Epithelial cell of proximal tubule (primary cell): Measurements from ENCODE around the gene GABARAPL2. TPM values are rescaled to one million over a fixed set of nuclear protein-coding genes. Genes with fewer than 3 reads are reported as not detected.
"Not testable (repeated sequence)": the region's sequence is repeated elsewhere in the genome, so short reads cannot be mapped to it uniquely, and the experiment has no call there.

Source experiments
- DNase-seq: peaks from one replicate; pipeline ENCODE4 v3.0.0-alpha.2; 2011; ENCODE audit warnings: low read depth
- H3K4me3 ChIP-seq: 2 replicates; pipeline ENCODE4 v1.5.1; 2011; ENCODE audit warnings: low read depth, mild to moderate bottlenecking, low read length
- total RNA-seq: library from RNA; depleted of rRNA; stranded (reverse); fragments of >200 nt; gene quantifications from 2 replicates; pipeline ENCODE4 v1.2.3, GENCODE V29; 2015
- TF ChIP-seq, protein P1 (sequence below): conservative IDR thresholded peaks from 2 replicates; pipeline ENCODE4 v1.5.1; 2012; ENCODE audit warnings: low read depth, mild to moderate bottlenecking, low read length

Gene GABARAPL2
- total RNA-seq, 1 donor from 2014 or later, result 79.8 TPM

DNA sequence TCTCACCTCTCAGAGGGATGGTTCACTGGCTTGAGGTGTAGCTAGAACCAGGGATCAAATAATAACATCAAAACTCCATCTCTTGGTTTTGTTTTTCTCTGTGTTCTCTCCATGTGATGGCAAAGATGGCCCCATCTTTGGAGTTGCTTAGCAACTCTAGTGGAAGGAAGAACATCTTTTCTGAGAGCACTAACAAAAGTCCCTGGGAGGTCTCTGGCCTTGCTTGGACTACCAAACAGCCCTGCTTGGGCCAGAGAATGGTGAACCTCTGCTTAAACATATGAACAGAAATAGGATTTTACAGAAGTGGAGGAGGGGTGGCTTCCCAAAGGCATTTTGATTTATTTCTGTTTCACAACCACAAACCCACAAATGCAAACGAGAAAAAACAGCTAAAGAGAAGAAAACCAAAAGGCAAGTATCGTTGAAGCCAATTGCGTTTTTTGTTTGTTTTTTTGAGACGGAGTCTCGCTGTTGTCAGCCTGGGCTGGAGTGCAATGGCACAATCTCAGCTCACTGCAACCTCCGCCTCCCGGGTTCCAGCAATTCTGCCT lies 13.2 kb downstream of the GABARAPL2 start:
- no peak for DNase-seq
- TF ChIP-seq, protein P1, sequence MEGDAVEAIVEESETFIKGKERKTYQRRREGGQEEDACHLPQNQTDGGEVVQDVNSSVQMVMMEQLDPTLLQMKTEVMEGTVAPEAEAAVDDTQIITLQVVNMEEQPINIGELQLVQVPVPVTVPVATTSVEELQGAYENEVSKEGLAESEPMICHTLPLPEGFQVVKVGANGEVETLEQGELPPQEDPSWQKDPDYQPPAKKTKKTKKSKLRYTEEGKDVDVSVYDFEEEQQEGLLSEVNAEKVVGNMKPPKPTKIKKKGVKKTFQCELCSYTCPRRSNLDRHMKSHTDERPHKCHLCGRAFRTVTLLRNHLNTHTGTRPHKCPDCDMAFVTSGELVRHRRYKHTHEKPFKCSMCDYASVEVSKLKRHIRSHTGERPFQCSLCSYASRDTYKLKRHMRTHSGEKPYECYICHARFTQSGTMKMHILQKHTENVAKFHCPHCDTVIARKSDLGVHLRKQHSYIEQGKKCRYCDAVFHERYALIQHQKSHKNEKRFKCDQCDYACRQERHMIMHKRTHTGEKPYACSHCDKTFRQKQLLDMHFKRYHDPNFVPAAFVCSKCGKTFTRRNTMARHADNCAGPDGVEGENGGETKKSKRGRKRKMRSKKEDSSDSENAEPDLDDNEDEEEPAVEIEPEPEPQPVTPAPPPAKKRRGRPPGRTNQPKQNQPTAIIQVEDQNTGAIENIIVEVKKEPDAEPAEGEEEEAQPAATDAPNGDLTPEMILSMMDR, result no peak

DNA sequence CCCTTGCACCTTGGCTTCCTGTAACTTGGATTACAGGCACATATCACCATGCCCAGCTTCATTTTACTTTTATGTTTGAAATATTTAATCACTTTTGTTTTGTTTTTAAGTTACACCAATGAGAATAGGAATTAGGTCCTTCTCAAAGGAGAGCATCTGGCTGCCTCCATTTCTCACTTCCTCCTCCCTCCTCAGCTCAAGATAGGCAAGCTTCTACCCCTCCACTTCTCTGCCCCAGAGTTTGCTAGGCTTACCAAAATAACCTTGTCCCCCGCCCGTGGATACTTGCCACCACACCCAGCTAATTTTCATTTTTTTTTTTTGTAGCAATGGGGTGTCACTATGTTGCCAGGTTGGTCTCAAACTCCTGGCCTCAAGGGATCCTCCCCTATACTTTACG lies 17.9 kb downstream of the GABARAPL2 start:
- H3K4me3 ChIP-seq, result no peak overlapping the region
- TF ChIP-seq, protein P1, result no peak
- DNase-seq, result no peak

More for the DNA sequence above, 13.2 kb downstream of the GABARAPL2 start:
- no peak overlapping the region for H3K4me3 ChIP-seq

DNA sequence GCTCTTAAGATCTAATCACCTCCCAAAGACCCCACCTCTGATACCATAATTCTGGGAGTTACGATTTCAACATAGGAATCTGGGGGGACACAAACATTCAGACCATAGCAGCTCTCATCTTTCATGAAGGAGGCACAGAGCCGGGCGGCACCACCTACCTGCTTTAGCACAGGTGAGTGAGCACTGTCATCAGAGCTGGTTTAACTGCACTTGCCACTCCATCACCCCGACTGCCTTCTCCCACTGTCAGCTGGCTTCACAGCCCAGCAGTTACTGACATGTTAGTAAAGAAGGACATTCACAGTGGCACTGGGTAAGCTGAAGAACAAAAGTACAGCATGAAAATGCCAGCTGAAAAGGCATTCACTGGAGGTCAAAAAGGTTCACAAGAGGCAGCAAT lies 22.5 kb downstream of the GABARAPL2 start:
- DNase-seq, result no peak
- TF ChIP-seq, protein P1, result no peak
- no peak overlapping the region for H3K4me3 ChIP-seq

GRCh38 chr16:75589306-75589705 lies 23.1 kb downstream of the GABARAPL2 start:
- H3K4me3 ChIP-seq, result no peak overlapping the region
- DNase-seq, result no peak
- TF ChIP-seq, protein P1, result no peak

DNA sequence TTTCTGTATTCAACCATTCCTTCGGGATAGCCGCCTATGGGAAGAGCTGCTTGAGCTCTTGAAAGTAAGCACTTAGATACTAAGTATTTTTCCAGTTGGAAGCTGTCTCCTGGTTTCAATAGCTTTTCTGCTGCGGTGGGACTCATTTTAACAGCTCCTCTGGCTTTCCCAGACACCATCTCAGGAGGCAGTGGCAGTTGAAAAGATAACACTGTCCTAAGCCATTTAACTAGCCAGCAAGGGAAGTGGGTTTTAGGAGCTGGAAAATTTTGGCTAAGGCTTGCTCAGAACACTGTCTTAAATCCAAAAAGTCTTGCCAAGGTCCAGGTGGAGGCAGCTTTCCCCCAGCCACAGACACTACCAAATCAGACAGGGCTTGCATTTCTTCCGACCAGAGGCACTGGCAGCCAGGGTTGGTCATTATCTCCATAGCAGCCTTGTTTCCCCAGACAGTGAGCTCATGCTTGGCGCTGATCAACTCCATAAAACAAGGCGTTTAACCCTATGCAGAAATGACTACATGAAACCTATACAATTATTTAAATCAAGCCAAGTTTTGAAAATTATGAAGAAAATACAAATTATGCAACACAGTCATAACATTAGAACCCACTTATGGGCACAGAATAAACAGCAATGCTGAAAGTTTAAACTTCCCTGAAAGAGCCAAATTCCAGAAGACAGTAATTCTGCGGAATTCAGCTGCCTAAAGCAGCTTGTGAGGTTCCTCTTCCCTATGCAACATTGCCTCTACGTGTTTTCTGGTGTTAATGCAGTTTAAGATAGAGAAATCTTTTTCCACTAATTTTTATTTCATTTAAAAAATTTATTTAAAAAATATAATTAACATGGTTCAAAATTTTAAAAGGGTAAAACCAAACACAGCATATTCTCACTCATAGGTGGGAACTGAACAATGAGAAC lies 25.0 kb downstream of the GABARAPL2 start:
- DNase-seq, result no peak
- TF ChIP-seq, protein P1, result no peak
- no peak overlapping the region for H3K4me3 ChIP-seq

DNA sequence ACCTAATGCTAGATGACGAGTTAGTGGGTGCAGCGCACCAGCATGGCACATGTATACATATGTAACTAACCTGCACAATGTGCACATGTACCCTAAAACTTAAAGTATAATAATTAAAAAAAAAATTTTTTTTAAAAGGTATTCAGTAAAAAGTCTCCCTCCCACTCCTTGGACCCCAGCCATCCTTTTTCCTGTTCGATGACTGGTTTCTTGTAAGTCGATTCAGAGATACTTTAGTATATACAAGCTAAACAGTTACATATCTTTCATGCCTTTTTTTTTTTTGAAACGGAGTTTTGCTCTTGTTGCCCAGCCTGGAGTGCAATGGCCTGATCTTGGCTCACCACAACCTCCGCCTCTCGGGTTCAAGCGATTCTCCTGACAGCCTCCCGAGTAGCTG lies 25.7 kb downstream of the GABARAPL2 start:
- not testable (repeated sequence) for DNase-seq, H3K4me3 ChIP-seq

DNA sequence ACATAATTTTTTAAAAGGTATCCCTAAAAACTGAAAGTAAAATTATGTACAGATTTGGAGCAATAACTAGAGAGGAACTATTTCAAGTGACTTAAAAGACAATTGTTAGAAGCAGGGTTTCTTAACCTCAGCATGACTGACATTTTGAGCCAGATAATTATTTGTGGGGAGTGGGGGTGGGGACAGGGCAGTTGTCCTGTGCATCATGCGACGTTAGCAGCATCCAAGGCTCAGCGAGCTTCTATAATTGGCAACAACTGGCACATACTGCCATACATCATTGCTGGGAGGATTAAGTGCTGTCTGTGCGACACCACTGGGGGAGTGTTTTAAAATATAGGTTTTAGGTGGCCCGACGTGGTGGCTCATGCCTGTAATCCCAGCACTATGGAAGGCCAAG lies 27.1 kb downstream of the GABARAPL2 start:
- no peak overlapping the region for H3K4me3 ChIP-seq
- DNase-seq, result no peak
- TF ChIP-seq, protein P1, result no peak
